ENCODE data around the gene TLR7. TPM values are rescaled to one million over a fixed set of nuclear protein-coding genes. Genes with fewer than 3 reads are reported as not detected.

Gene TLR7
- total RNA-seq (2011; cell fraction: chromatin; rRNA removed; ENCODE audit: low replicate concordance), result not detected in 2 replicates
- total RNA-seq (2011; cell fraction: nucleolus; rRNA removed), result not detected in 2 replicates
- total RNA-seq (2011; cell fraction: nucleoplasm; rRNA removed), result not detected in 2 replicates
- total RNA-seq (2014; rRNA removed) (not detected in 2 replicates), total RNA-seq (2014; rRNA removed; fragmentation: Illumina TruSeq; extraction: Trizol) (not detected in 2 replicates), total RNA-seq (2015; rRNA removed; fragmentation: Illumina TruSeq; extraction: Trizol) (not detected in 2 replicates), total RNA-seq (2021) (0.07 TPM in 1 of 2 replicates, not detected in the other), polyA plus RNA-seq (2011; rRNA removed) (not detected in 2 replicates), polyA plus RNA-seq (2014; fragmentation: Illumina TruSeq; extraction: Trizol) (not detected in 2 replicates), polyA plus RNA-seq (2014; fragmentation: Nextera tagmentation; extraction: Ambion mirVana) (under 1 TPM; 0.04 to 0.13 TPM), polyA plus RNA-seq (2014; rRNA removed) (not detected in 2 replicates), polyA minus RNA-seq (2011; rRNA and poly(A)+ RNA removed) (not detected in 2 replicates), Bru-seq, nascent RNA (percentile 5 among the genes with signal in this experiment), BruChase-seq, experiment 1, labeled RNA remaining after a 2-hour chase (percentile 26 among the genes with signal in this experiment), BruChase-seq, experiment 2, labeled RNA remaining after a 6-hour chase (percentile 19 among the genes with signal in this experiment)
- polyA plus RNA-seq (2011; cell fraction: cytosol; rRNA removed), result not detected in 2 replicates
- not detected in 2 replicates for polyA plus RNA-seq (2011; cell fraction: nucleus; rRNA removed)
- polyA plus RNA-seq (2012), result 0.09 and 0.21 TPM in 2 replicates
- not detected in 2 replicates for polyA minus RNA-seq (2011; cell fraction: cytosol; rRNA and poly(A)+ RNA removed)
- not detected in 2 replicates for polyA minus RNA-seq (2011; cell fraction: nucleus; rRNA and poly(A)+ RNA removed)
- long read RNA-seq, experiment 1, result 0 reads
- long read RNA-seq, experiment 2, result 0 reads
- long read RNA-seq, experiment 3, result 0 reads

DNA sequence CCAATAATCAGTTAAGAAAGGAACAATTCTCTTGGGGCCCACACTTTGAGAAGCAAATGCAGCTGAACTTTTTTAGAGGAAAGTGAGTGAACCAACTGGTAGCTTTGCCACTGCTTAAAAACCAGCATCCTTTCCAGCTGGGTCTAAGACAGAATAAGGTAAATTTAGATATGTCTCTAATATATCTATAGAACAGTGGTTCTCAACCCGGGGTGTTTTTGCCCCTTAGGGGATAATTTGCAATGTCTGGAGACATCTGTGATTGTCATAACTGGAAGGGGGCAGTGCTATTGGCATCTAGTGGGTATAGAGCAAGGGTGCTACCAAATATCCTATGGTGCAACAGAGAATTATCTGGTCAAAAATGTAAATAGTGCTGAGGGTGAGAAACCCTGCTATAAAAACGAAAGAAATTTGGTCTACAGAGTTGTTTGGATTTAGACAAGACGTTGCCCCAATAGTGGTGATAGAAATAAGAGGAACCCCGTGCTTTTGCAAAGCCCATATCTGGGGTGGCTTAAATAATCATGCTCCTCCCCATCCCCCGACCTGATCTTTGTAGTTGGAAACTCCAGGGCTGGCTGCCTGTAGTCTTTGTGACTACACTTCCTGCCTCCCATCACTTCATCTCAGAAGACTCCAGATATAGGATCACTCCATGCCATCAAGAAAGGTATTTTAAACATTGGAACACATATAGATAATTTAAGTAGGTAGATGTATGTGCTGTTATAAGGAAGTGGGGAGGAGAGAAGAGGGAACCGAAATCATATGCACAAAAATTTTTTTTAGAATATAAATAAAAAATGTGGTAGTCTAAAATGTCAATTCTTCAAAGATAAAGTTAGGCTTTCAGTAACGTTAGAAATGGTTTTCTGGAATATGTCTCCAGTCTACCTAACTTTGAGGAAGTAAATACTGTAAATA lies at the start of gene TLR7:
Gene TLR7 (plus strand): TSS at position 622 of the 927 bp plus-strand sequence. CDS start 507 bp downstream, outside the sequence.
- CTCF ChIA-PET (ENCODE audit: low intra/inter-chr PET ratio), result no interaction called here
- TF ChIP-seq KAT8 (IDR thresholded peaks at IDR 0.05; ENCODE audit: low read depth) (no peak), NFYB (IDR thresholded peaks at IDR 0.05; ENCODE audit: extremely low read depth, insufficient read length) (no peak), HMG20A (CRISPR knock-in tag; conservative IDR thresholded peaks at IDR 0.05) (no peak), CAMTA2 (CRISPR knock-in tag; conservative IDR thresholded peaks at IDR 0.05) (no peak), MYNN (IDR thresholded peaks at IDR 0.05) (no peak), MYNN (CRISPR knock-in tag; IDR thresholded peaks at IDR 0.05) (no peak), HIVEP1 (CRISPR knock-in tag; IDR thresholded peaks at IDR 0.05) (no peak), ZNF707 (CRISPR knock-in tag; conservative IDR thresholded peaks at IDR 0.05) (no peak), ATF7 (IDR thresholded peaks at IDR 0.05) (no peak), ZNF3 (CRISPR knock-in tag; IDR thresholded peaks at IDR 0.05) (no peak)
- TF ChIP-seq, protein P1, sequence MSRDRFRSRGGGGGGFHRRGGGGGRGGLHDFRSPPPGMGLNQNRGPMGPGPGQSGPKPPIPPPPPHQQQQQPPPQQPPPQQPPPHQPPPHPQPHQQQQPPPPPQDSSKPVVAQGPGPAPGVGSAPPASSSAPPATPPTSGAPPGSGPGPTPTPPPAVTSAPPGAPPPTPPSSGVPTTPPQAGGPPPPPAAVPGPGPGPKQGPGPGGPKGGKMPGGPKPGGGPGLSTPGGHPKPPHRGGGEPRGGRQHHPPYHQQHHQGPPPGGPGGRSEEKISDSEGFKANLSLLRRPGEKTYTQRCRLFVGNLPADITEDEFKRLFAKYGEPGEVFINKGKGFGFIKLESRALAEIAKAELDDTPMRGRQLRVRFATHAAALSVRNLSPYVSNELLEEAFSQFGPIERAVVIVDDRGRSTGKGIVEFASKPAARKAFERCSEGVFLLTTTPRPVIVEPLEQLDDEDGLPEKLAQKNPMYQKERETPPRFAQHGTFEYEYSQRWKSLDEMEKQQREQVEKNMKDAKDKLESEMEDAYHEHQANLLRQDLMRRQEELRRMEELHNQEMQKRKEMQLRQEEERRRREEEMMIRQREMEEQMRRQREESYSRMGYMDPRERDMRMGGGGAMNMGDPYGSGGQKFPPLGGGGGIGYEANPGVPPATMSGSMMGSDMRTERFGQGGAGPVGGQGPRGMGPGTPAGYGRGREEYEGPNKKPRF (IDR thresholded peaks at IDR 0.05; ENCODE audit: low read depth, low read length), result no peak
- TF ChIP-seq, protein P2, sequence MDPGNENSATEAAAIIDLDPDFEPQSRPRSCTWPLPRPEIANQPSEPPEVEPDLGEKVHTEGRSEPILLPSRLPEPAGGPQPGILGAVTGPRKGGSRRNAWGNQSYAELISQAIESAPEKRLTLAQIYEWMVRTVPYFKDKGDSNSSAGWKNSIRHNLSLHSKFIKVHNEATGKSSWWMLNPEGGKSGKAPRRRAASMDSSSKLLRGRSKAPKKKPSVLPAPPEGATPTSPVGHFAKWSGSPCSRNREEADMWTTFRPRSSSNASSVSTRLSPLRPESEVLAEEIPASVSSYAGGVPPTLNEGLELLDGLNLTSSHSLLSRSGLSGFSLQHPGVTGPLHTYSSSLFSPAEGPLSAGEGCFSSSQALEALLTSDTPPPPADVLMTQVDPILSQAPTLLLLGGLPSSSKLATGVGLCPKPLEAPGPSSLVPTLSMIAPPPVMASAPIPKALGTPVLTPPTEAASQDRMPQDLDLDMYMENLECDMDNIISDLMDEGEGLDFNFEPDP (CRISPR knock-in tag; IDR thresholded peaks at IDR 0.05), result no peak
- TF ChIP-seq, protein P3, sequence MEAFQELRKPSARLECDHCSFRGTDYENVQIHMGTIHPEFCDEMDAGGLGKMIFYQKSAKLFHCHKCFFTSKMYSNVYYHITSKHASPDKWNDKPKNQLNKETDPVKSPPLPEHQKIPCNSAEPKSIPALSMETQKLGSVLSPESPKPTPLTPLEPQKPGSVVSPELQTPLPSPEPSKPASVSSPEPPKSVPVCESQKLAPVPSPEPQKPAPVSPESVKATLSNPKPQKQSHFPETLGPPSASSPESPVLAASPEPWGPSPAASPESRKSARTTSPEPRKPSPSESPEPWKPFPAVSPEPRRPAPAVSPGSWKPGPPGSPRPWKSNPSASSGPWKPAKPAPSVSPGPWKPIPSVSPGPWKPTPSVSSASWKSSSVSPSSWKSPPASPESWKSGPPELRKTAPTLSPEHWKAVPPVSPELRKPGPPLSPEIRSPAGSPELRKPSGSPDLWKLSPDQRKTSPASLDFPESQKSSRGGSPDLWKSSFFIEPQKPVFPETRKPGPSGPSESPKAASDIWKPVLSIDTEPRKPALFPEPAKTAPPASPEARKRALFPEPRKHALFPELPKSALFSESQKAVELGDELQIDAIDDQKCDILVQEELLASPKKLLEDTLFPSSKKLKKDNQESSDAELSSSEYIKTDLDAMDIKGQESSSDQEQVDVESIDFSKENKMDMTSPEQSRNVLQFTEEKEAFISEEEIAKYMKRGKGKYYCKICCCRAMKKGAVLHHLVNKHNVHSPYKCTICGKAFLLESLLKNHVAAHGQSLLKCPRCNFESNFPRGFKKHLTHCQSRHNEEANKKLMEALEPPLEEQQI (IDR thresholded peaks at IDR 0.05), result no peak
- H3K27me3 ChIP-seq (ENCODE audit: control insufficient read depth in 2 of 2, insufficient read depth in 2 of 2, low read length in 2 of 2), result no peaks in the 10 kb centered on the region
- no TSS peak for BruUV-seq (replicated peaks)
- H2AFZ ChIP-seq (ENCODE audit: low read depth, low read length), result no peak within 1 kb of the TSS
- H3K36me3 ChIP-seq (ENCODE audit: control insufficient read depth, insufficient read depth, low read length), result no peaks in the 10 kb centered on the region
- no peak within 1 kb of the TSS for H3K4me2 ChIP-seq (ENCODE audit: insufficient read depth, low read length)
- WGBS (ENCODE audit: insufficient coverage, low coverage, missing lambda C conversion rate), result 1% methylated on average over 7 of the region's 7 CpGs
- POLR2A ChIA-PET, result no interaction called here
- no peaks in the 10 kb centered on the region for H3K79me2 ChIP-seq (ENCODE audit: control insufficient read depth, insufficient read depth, low read length)
- H3K4me3 ChIP-seq, result no peak within 1 kb of the TSS
- intact Hi-C loops (cut with micrococcal nuclease) (no loop called here), in situ Hi-C loops (cut with MboI) (no loop called here)
- no peak within 1 kb of the TSS for H3K27ac ChIP-seq (ENCODE audit: extremely low read depth, low read depth, low read length)
- no peaks in the 10 kb centered on the region for H3K9me1 ChIP-seq (ENCODE audit: control insufficient read depth, insufficient read depth, low read length)
- H3K4me1 ChIP-seq (replicated peaks in 1 of 2; ENCODE audit: control insufficient read depth in 2 of 2, insufficient read depth in 2 of 2, low read length in 2 of 2), result no peaks in the 10 kb centered on the region; a peak in 1 of 5 replicates
- H3K9me3 ChIP-seq (replicated peaks; ENCODE audit: control insufficient read depth, insufficient read depth, low read depth, low read length), result no peaks in the 10 kb centered on the region
- ATAC-seq (no peak), DNase-seq (ENCODE audit: extremely low read depth in 1 of 4, low spot score in 3 of 4) (no peak), FAIRE-seq (no peak)
- no peaks in the 10 kb centered on the region for H4K20me1 ChIP-seq (replicated peaks; ENCODE audit: control insufficient read depth, insufficient read depth, low read length)
- H3K9ac ChIP-seq (ENCODE audit: insufficient read depth in 1 of 2, low read depth in 2 of 2, low read length in 2 of 2), result no peak within 1 kb of the TSS
